GM18498 (cell line): ENCODE measurements around the gene EFEMP1.

Source experiments
- ATAC-seq: cut with Tn5 transposase; IDR thresholded peaks from one replicate; pipeline ENCODE4 v1.9.1; 2021; ENCODE audit warnings: mild to moderate bottlenecking, moderate library complexity; ENCODE audit not compliant: unreplicated experiment

EFEMP1 gene

GRCh38 chr2:55923091-55923981 lies at the start of gene EFEMP1:
EFEMP1 (minus strand) TSS chr2:55923782; CDS start chr2:55922440, 1,342 bp downstream.
- peak; percentile 85 for ATAC-seq

GRCh38 chr2:55970500-55970899 lies 46.9 kb upstream of the EFEMP1 start:
- ATAC-seq: no peak

- no peak for ATAC-seq
These were observed 45.4 kb upstream of the EFEMP1 start for GRCh38 chr2:55968941-55969340.

GRCh38 chr2:55966401-55967118 lies 43.0 kb upstream of the EFEMP1 start:
- ATAC-seq: no peak

- ATAC-seq: no peak
These were observed 42.4 kb upstream of the EFEMP1 start for GRCh38 chr2:55965966-55966365.

- ATAC-seq: no peak
These were observed 41.7 kb upstream of the EFEMP1 start for GRCh38 chr2:55965276-55965675.

GRCh38 chr2:55962915-55963314 lies 39.3 kb upstream of the EFEMP1 start:
- ATAC-seq: no peak

GRCh38 chr2:55961318-55961911 lies 37.8 kb upstream of the EFEMP1 start:
- peak; percentile 55 for ATAC-seq

- no peak for ATAC-seq
These were observed 35.2 kb upstream of the EFEMP1 start for GRCh38 chr2:55958756-55959155.

GRCh38 chr2:55957142-55957541 lies 33.6 kb upstream of the EFEMP1 start:
- no peak for ATAC-seq

GRCh38 chr2:55954306-55955035 lies 30.9 kb upstream of the EFEMP1 start:
- no peak for ATAC-seq

GRCh38 chr2:55952415-55952814 lies 28.8 kb upstream of the EFEMP1 start:
- no peak for ATAC-seq

GRCh38 chr2:55951533-55951932 lies 28.0 kb upstream of the EFEMP1 start:
- no peak for ATAC-seq

GRCh38 chr2:55949613-55950012 lies 26.0 kb upstream of the EFEMP1 start:
- no peak for ATAC-seq

GRCh38 chr2:55949211-55949610 lies 25.6 kb upstream of the EFEMP1 start:
- no peak for ATAC-seq

- ATAC-seq: no peak
These were observed 24.8 kb upstream of the EFEMP1 start for GRCh38 chr2:55948176-55948923.

- no peak for ATAC-seq
These were observed 24.2 kb upstream of the EFEMP1 start for GRCh38 chr2:55947752-55948151.

- ATAC-seq: no peak
These were observed 23.2 kb upstream of the EFEMP1 start for GRCh38 chr2:55946793-55947192.

- ATAC-seq: no peak
These were observed 19.9 kb upstream of the EFEMP1 start for GRCh38 chr2:55943466-55943865.

GRCh38 chr2:55936351-55936750 lies 12.8 kb upstream of the EFEMP1 start:
- ATAC-seq: no peak
